ENCODE results near the gene MAD1L1. TPM values are rescaled to one million over a fixed set of nuclear protein-coding genes. Genes with fewer than 3 reads are reported as not detected.

MAD1L1 gene
- total and polyA plus RNA-seq, 2 of the 13 experiments (the other 11 are each of a cell fraction or from before 2014, with no cell fraction given), result 17.4 to 64.7 TPM

DNA sequence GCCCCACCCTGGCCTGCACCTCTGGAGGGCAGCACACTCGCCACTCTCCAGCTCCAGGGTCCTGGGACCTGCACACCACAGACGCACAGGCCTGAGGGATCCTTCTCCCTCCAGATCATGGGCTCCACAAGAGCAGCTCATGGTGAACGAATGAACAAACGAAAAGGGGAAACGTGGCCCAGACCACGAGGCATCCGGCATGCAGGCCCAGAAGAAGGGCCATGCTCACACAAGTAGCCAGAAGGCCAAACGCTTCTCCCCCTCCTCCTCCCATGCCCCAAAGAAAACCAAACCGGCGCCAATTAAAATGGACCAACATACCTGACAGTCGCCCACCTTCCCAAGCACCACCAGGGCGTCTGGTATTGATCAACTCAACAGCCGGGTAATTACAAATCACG is 30.4 kb downstream of the MAD1L1 start:
- POLR2A ChIA-PET, result no interaction called here
- in situ Hi-C loops (cut with HindIII; ENCODE audit: extremely low pct_ligation_motif_present, low pct_unique_long_range_greater_than_20kb) (loop anchor here (25.0 kb wide), 1 partner anchor 615 kb away; no protein-coding TSS in a partner anchor), intact Hi-C loops (cut with micrococcal nuclease; ENCODE audit: unreplicated experiment) (no loop called here)
- Histone ChIP-seq H3K27me3 (ENCODE audit: control insufficient read depth in 1 of 2, insufficient read depth in 2 of 2, low read length in 2 of 2) (no peaks in the 10 kb centered on the region), H2AFZ (ENCODE audit: low read length) (no peak overlapping the region), H3K4me2 (ENCODE audit: low read depth, low read length) (no peak overlapping the region), H3K4me1 (ENCODE audit: insufficient read depth, low read length) (no peaks in the 10 kb centered on the region), H3K9me3 (ENCODE audit: low read length) (no peaks in the 10 kb centered on the region), H3K27ac (ENCODE audit: extremely low read length, insufficient read depth, low read length) (no peak overlapping the region), H3K79me2 (ENCODE audit: insufficient read depth, low read length) (peaks cover 3% of the 10 kb centered on the region), H3K36me3 (replicated peaks in 1 of 2; ENCODE audit: control insufficient read depth in 1 of 2, insufficient read depth in 2 of 2, low read length in 2 of 2) (peaks cover 31 to 63% of the 10 kb centered on the region in 2 experiments; a peak in 4 of 5 replicates), H4K20me1 (ENCODE audit: insufficient read depth, low read length) (no peaks in the 10 kb centered on the region), H3K4me3 (replicated peaks in 1 of 3; ENCODE audit: insufficient read depth in 1 of 3, low read depth in 2 of 3, low read length in 3 of 3) (no peak overlapping the region), H3K9ac (ENCODE audit: insufficient read depth, low read depth, low read length) (no peak overlapping the region)
- CTCF ChIA-PET (ENCODE audit: low intra/inter-chr PET ratio, low total read pairs), result no interaction called here
- FAIRE-seq, result no peak
- peak; percentile 18; the same call in 1 of the 3 replicates for ATAC-seq
- DNase-seq (ENCODE audit: low spot score), result no peak
- TF ChIP-seq SP2 (CRISPR knock-in tag; IDR thresholded peaks at IDR 0.05) (no peak), ZNF761 (CRISPR knock-in tag; conservative IDR thresholded peaks at IDR 0.05) (no peak), ZBTB1 (CRISPR knock-in tag; IDR thresholded peaks at IDR 0.05; ENCODE audit: borderline replicate concordance) (no peak), ZNF530 (CRISPR knock-in tag; IDR thresholded peaks at IDR 0.05; ENCODE audit: low read depth) (no peak), ZFAT (CRISPR knock-in tag; conservative IDR thresholded peaks at IDR 0.05) (no peak), ATAD3A (CRISPR knock-in tag; IDR thresholded peaks at IDR 0.05) (no peak), ZNF484 (CRISPR knock-in tag; IDR thresholded peaks at IDR 0.05; ENCODE audit: borderline replicate concordance, low read depth) (no peak)
- TF ChIP-seq, protein P1, sequence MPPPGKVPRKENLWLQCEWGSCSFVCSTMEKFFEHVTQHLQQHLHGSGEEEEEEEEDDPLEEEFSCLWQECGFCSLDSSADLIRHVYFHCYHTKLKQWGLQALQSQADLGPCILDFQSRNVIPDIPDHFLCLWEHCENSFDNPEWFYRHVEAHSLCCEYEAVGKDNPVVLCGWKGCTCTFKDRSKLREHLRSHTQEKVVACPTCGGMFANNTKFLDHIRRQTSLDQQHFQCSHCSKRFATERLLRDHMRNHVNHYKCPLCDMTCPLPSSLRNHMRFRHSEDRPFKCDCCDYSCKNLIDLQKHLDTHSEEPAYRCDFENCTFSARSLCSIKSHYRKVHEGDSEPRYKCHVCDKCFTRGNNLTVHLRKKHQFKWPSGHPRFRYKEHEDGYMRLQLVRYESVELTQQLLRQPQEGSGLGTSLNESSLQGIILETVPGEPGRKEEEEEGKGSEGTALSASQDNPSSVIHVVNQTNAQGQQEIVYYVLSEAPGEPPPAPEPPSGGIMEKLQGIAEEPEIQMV (CRISPR knock-in tag; IDR thresholded peaks at IDR 0.05; ENCODE audit: low read depth), result no peak
- TF ChIP-seq, protein P2, sequence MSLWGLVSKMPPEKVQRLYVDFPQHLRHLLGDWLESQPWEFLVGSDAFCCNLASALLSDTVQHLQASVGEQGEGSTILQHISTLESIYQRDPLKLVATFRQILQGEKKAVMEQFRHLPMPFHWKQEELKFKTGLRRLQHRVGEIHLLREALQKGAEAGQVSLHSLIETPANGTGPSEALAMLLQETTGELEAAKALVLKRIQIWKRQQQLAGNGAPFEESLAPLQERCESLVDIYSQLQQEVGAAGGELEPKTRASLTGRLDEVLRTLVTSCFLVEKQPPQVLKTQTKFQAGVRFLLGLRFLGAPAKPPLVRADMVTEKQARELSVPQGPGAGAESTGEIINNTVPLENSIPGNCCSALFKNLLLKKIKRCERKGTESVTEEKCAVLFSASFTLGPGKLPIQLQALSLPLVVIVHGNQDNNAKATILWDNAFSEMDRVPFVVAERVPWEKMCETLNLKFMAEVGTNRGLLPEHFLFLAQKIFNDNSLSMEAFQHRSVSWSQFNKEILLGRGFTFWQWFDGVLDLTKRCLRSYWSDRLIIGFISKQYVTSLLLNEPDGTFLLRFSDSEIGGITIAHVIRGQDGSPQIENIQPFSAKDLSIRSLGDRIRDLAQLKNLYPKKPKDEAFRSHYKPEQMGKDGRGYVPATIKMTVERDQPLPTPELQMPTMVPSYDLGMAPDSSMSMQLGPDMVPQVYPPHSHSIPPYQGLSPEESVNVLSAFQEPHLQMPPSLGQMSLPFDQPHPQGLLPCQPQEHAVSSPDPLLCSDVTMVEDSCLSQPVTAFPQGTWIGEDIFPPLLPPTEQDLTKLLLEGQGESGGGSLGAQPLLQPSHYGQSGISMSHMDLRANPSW (CRISPR knock-in tag; IDR thresholded peaks at IDR 0.05; ENCODE audit: borderline replicate concordance), result no peak
- TF ChIP-seq, protein P3, sequence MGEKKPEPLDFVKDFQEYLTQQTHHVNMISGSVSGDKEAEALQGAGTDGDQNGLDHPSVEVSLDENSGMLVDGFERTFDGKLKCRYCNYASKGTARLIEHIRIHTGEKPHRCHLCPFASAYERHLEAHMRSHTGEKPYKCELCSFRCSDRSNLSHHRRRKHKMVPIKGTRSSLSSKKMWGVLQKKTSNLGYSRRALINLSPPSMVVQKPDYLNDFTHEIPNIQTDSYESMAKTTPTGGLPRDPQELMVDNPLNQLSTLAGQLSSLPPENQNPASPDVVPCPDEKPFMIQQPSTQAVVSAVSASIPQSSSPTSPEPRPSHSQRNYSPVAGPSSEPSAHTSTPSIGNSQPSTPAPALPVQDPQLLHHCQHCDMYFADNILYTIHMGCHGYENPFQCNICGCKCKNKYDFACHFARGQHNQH (CRISPR knock-in tag; IDR thresholded peaks at IDR 0.05), result no peak
- TF ChIP-seq, protein P4, sequence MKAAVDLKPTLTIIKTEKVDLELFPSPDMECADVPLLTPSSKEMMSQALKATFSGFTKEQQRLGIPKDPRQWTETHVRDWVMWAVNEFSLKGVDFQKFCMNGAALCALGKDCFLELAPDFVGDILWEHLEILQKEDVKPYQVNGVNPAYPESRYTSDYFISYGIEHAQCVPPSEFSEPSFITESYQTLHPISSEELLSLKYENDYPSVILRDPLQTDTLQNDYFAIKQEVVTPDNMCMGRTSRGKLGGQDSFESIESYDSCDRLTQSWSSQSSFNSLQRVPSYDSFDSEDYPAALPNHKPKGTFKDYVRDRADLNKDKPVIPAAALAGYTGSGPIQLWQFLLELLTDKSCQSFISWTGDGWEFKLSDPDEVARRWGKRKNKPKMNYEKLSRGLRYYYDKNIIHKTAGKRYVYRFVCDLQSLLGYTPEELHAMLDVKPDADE (CRISPR knock-in tag; IDR thresholded peaks at IDR 0.05), result no peak
- TF ChIP-seq, protein P5, sequence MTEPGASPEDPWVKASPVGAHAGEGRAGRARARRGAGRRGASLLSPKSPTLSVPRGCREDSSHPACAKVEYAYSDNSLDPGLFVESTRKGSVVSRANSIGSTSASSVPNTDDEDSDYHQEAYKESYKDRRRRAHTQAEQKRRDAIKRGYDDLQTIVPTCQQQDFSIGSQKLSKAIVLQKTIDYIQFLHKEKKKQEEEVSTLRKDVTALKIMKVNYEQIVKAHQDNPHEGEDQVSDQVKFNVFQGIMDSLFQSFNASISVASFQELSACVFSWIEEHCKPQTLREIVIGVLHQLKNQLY (CRISPR knock-in tag; IDR thresholded peaks at IDR 0.05), result no peak
- TF ChIP-seq, protein P6, sequence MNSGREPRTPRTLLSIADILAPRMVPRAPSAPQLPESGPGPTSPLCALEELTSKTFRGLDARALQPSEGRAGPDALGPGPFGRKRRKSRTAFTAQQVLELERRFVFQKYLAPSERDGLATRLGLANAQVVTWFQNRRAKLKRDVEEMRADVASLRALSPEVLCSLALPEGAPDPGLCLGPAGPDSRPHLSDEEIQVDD (CRISPR knock-in tag; IDR thresholded peaks at IDR 0.05; ENCODE audit: borderline replicate concordance), result no peak
- BruUV-seq (replicated peaks), result no TSS peak
- 98% methylated on average over 14 of the region's 14 CpGs for WGBS (ENCODE audit: low lambda C conversion rate)

All from HepG2 (cell line).